GM12801 (cell line): ENCODE measurements around the gene DDX42.

Experiments used
- CTCF ChIP-seq: IDR thresholded peaks from one replicate; pipeline ENCODE4 v1.5.1; 2011; ENCODE audit warnings: control low read depth; ENCODE audit not compliant: insufficient read length; ENCODE audit errors: extremely low read depth

DDX42 gene

GRCh38 chr17:63774141-63774968, at the start of gene DDX42:
TSS of gene DDX42 (plus strand) at chr17:63774170. CDS start at chr17:63787050, 12,880 bp downstream.
- no peak for TF ChIP-seq CTCF

- TF ChIP-seq CTCF = no peak
Observed at GRCh38 chr17:63735691-63736090, 38.3 kb upstream of the DDX42 start.

GRCh38 chr17:63740464-63741142, 33.4 kb upstream of the DDX42 start:
- TF ChIP-seq CTCF = no peak

GRCh38 chr17:63741143-63741407, 32.9 kb upstream of the DDX42 start:
- TF ChIP-seq CTCF = no peak

GRCh38 chr17:63741408-63742173, 32.4 kb upstream of the DDX42 start, which contains the start of gene STRADA:
TSS of gene STRADA (minus strand) at chr17:63741799. CDS start at chr17:63728369, 13,430 bp downstream.
- TF ChIP-seq CTCF = no peak

GRCh38 chr17:63751806-63752205, 22.2 kb upstream of the DDX42 start:
- no peak for TF ChIP-seq CTCF

- TF ChIP-seq CTCF = no peak
Observed at GRCh38 chr17:63752707-63753106, 21.3 kb upstream of the DDX42 start.
